ENCODE results near the gene IRAK3.

DNA sequence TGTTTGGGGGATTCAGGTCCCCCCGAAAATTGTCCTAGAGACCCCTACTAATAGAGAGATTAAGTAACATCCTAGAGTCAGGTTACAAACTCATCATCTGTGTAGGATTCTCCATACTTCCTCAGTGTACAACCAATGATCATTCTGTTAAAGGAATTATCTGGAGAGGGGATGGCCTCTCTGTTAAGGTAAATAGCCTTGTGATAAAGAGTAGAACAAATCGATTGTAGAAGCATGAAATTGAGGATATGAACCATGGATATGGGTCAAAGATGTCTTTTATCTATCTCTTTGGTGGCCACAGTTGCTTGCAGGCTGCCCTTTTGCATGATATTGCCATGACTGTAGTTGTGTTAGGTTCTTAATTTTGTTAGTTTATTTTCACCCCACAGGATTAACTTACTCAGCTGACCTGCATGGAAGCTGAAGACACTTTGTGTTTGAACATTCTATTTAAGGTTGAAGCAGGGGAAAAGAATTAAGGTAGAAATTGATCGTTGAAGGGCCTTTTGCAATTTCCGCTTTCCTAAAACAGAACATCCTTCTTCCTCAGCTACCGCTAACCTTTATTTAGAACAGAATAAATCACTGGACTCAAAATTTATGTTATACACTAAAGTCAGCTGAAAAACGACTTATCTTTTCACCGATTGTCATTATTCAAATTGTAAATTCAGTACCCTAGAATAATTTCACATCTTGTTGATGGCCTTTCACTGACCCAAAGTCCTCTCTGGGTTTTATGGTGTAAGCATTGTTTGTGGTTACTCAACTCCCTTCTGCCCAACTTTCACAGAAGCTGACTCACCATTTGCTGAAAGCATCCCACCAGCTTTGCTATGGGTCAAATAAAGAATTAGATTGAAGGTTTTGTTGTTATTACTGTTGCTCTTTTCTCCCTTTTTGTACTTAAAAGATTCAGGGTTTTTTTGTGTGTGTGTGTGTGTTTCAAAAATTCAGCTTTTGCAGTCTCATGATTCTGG lies 52.3 kb downstream of the IRAK3 start:
- TF ChIP-seq, protein P1, sequence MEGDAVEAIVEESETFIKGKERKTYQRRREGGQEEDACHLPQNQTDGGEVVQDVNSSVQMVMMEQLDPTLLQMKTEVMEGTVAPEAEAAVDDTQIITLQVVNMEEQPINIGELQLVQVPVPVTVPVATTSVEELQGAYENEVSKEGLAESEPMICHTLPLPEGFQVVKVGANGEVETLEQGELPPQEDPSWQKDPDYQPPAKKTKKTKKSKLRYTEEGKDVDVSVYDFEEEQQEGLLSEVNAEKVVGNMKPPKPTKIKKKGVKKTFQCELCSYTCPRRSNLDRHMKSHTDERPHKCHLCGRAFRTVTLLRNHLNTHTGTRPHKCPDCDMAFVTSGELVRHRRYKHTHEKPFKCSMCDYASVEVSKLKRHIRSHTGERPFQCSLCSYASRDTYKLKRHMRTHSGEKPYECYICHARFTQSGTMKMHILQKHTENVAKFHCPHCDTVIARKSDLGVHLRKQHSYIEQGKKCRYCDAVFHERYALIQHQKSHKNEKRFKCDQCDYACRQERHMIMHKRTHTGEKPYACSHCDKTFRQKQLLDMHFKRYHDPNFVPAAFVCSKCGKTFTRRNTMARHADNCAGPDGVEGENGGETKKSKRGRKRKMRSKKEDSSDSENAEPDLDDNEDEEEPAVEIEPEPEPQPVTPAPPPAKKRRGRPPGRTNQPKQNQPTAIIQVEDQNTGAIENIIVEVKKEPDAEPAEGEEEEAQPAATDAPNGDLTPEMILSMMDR (IDR thresholded peaks at IDR 0.05), result no peak
- no peak for TF ChIP-seq POLR2A (IDR thresholded peaks at IDR 0.05)
